IMR-90 (cell line): ENCODE results near the gene ZFHX3. TPM values are rescaled to one million over a fixed set of nuclear protein-coding genes. Genes with fewer than 3 reads are reported as not detected.

ENCODE experiments used
- ATAC-seq: fragments of 200-7000 bp; cut with Tn5 transposase; 2 replicates; pipeline ENCODE4 v1.9.1; 2020; ENCODE audit warnings: low read depth, mild to moderate bottlenecking, moderate library complexity
- BruUV-seq: library from RNA; stranded (reverse); fragments of 400-500 nt; replicated peaks from 2 replicates; lab custom pipeline; 2021; lab: Mats Ljungman, UMichigan
- CTCF ChIA-PET: fragments of 300-600 bp; formaldehyde crosslinking; extraction: SDS; loops from one replicate; lab custom pipeline; 2021; ENCODE audit warnings: antibody characterized with exemption; lab: Yijun Ruan, JAX
- POLR2A ChIA-PET: fragments of 300-600 bp; sonication (Branson Sonifier 250); formaldehyde crosslinking; loops from one replicate; lab custom pipeline; 2022; ENCODE audit warnings: antibody characterized with exemption; ENCODE audit not compliant: unreplicated experiment; lab: Charles Lee
- DNase-seq: peaks from one replicate; pipeline ENCODE4 v3.0.0; 2013
- H2AFZ ChIP-seq: replicated peaks from 2 replicates; pipeline ENCODE3; 2013; ENCODE audit warnings: low read length, mild to moderate bottlenecking; ENCODE audit not compliant: poor library complexity
- H2AK5ac ChIP-seq: 2 replicates; pipeline ENCODE4 v1.6.1; 2013; ENCODE audit warnings: low read depth, low read length, inconsistent platforms
- H2AK9ac ChIP-seq: replicated peaks from 2 replicates; pipeline ENCODE3; 2013; ENCODE audit warnings: mild to moderate bottlenecking, low read depth, low read length, moderate library complexity; ENCODE audit not compliant: poor library complexity
- H2BK120ac ChIP-seq: 2 replicates; pipeline ENCODE4 v1.6.1; 2013; ENCODE audit warnings: low read depth, low read length, inconsistent platforms
- H2BK15ac ChIP-seq: 3 replicates; pipeline ENCODE4 v1.6.1; 2013; ENCODE audit warnings: low read depth, low read length, inconsistent platforms
- H2BK20ac ChIP-seq: 2 replicates; pipeline ENCODE4 v1.6.1; 2013; ENCODE audit warnings: low read depth, mild to moderate bottlenecking, inconsistent platforms, low read length, moderate library complexity
- H2BK5ac ChIP-seq: 2 replicates; pipeline ENCODE4 v1.6.1; 2013; ENCODE audit warnings: mild to moderate bottlenecking, low read depth, low read length, inconsistent platforms; ENCODE audit not compliant: poor library complexity, severe bottlenecking
- H3K14ac ChIP-seq: replicated peaks from 2 replicates; pipeline ENCODE4 v1.6.1; 2013; ENCODE audit warnings: low read depth, low read length, inconsistent platforms
- H3K18ac ChIP-seq: 2 replicates; pipeline ENCODE4 v1.6.1; 2013; ENCODE audit warnings: low read depth, low read length, control low read depth
- H3K23ac ChIP-seq: 2 replicates; pipeline ENCODE4 v1.6.1; 2013; ENCODE audit warnings: low read depth, low read length, inconsistent platforms
- H3K27ac ChIP-seq: 2 replicates; pipeline ENCODE4 v1.5.1; 2013; ENCODE audit warnings: mild to moderate bottlenecking, control low read depth, low read length; ENCODE audit not compliant: insufficient read depth
- H3K27me3 ChIP-seq: 2 replicates; pipeline ENCODE4 v1.6.1; 2013; ENCODE audit warnings: low read length; ENCODE audit not compliant: control insufficient read depth, insufficient read depth
- H3K36me3 ChIP-seq: 2 replicates; pipeline ENCODE4 v1.6.1; 2013; ENCODE audit warnings: low read length, mixed read lengths; ENCODE audit not compliant: control insufficient read depth, insufficient read depth
- H3K4ac ChIP-seq: 2 replicates; pipeline ENCODE4 v1.6.1; 2013; ENCODE audit warnings: low read depth, low read length, inconsistent platforms
- H3K4me1 ChIP-seq: 2 replicates; pipeline ENCODE4 v1.6.1; 2013; ENCODE audit warnings: low read length, mixed read lengths; ENCODE audit not compliant: control insufficient read depth, insufficient read depth
- H3K4me2 ChIP-seq: 2 replicates; pipeline ENCODE4 v1.6.1; 2013; ENCODE audit warnings: low read depth, mild to moderate bottlenecking, control low read depth, low read length, moderate library complexity
- H3K4me3 ChIP-seq: 2 replicates; pipeline ENCODE4 v1.5.1; 2013; ENCODE audit warnings: low read depth, mild to moderate bottlenecking, control low read depth, low read length, moderate library complexity; ENCODE audit not compliant: insufficient read depth
- H3K56ac ChIP-seq: 2 replicates; pipeline ENCODE4 v1.6.1; 2013; ENCODE audit warnings: low read length, inconsistent platforms; ENCODE audit not compliant: insufficient read depth; ENCODE audit errors: extremely low read depth
- H3K79me1 ChIP-seq, 2 experiments: 2 replicates each; pipeline ENCODE4 v1.6.1; 2013; ENCODE audit warnings: low read length in 2 of 2, inconsistent platforms in 1 of 2, low read depth in 1 of 2
- H3K9ac ChIP-seq: 2 replicates; pipeline ENCODE4 v1.6.1; 2013; ENCODE audit warnings: low read depth, low read length, control low read depth
- H3K9me1 ChIP-seq: 2 replicates; pipeline ENCODE4 v1.6.1; 2013; ENCODE audit warnings: low read length, inconsistent platforms; ENCODE audit not compliant: insufficient read depth
- H3K9me3 ChIP-seq: 2 replicates; pipeline ENCODE4 v1.6.1; 2013; ENCODE audit warnings: low read length; ENCODE audit not compliant: control insufficient read depth, insufficient read depth
- H4K20me1 ChIP-seq: 2 replicates; pipeline ENCODE4 v1.6.1; 2013; ENCODE audit warnings: low read length, inconsistent platforms; ENCODE audit not compliant: insufficient read depth
- H4K5ac ChIP-seq: 2 replicates; pipeline ENCODE4 v1.6.1; 2013; ENCODE audit warnings: mild to moderate bottlenecking, low read depth, low read length, control low read depth
- H4K8ac ChIP-seq, 2 experiments: 2 replicates each; pipeline ENCODE4 v1.6.1; 2013; ENCODE audit warnings: low read depth in 2 of 2, low read length in 2 of 2, control low read depth in 1 of 2, inconsistent platforms in 1 of 2
- H4K91ac ChIP-seq: 2 replicates; pipeline ENCODE4 v1.6.1; 2013; ENCODE audit warnings: low read depth, low read length, inconsistent platforms; ENCODE audit not compliant: insufficient read depth
- MAFK ChIP-seq: IDR thresholded peaks from 2 replicates; pipeline ENCODE4 v1.6.1; 2012; ENCODE audit warnings: low read depth, low read length, improper control_type of control experiment
- POLR2A ChIP-seq: IDR thresholded peaks from 2 replicates; pipeline ENCODE4 v1.6.1; 2012; ENCODE audit warnings: mild to moderate bottlenecking, low read depth, low read length
- WGBS, 2 experiments: methylation state at CpG; one replicate each; pipeline versions ENCODE4 v1.1.5 to v1.1.7; 2013; ENCODE audit warnings: missing lambda C conversion rate in 2 of 2; ENCODE audit not compliant: insufficient read length in 1 of 2; ENCODE audit errors: extremely low coverage in 2 of 2; 5-methylcytosine and 5-hydroxymethylcytosine counted together
- dilution Hi-C: fragments of 300-500 bp; cut with HindIII; formaldehyde crosslinking; loops from one replicate; pipeline ENCODE4 v1.14.3; 2018; ENCODE audit warnings: low sequenced_read_pairs; ENCODE audit not compliant: unreplicated experiment
- in situ Hi-C: fragments of 300-500 bp; cut with MboI; formaldehyde crosslinking; loops from 3 replicates; pipeline ENCODE4 v1.14.3; 2019; ENCODE audit warnings: low sequenced_read_pairs, inconsistent platforms, mixed read lengths
- intact Hi-C: fragments of 100-400 bp; cut with micrococcal nuclease; formaldehyde crosslinking; loops from 2 replicates; pipeline ENCODE4 v1.10.0; 2022
- microRNA-seq, 2 experiments: library from miRNA; stranded (forward) in 1 of 2; unstranded in 1 of 2; fragments of 10-50 nt in 1 of 2; fragments of <30 nt in 1 of 2; gene quantifications in 1 of 2; microRNA quantifications in 1 of 2; one replicate each; pipeline versions ENCODE3 to v1.1.0; 2013 to 2020; ENCODE audit not compliant: insufficient read depth in 1 of 2, insufficient read length in 1 of 2, unreplicated experiment in 1 of 2
- polyA plus RNA-seq, 3 experiments: library from polyadenylated mRNA; depleted of rRNA; stranded (reverse); fragments of >200 nt; gene quantifications; 2 replicates each; pipeline ENCODE4 v1.2.3, GENCODE V29; 2012; ENCODE audit warnings: low replicate concordance in 1 of 3
- small RNA-seq, 5 experiments: library from RNA; depleted of rRNA; stranded (forward); fragments of <200 nt; gene quantifications; one replicate each; pipeline ENCODE3, GENCODE V24; 2012
- total RNA-seq: library from RNA; depleted of rRNA; stranded (reverse); fragments of >200 nt; gene quantifications from 2 replicates; pipeline ENCODE4 v1.2.3, GENCODE V29; 2012

Gene ZFHX3
- total and polyA plus RNA-seq, 2 of the 4 experiments (the other 2 are of a cell fraction): 1.4 to 1.7 TPM

DNA sequence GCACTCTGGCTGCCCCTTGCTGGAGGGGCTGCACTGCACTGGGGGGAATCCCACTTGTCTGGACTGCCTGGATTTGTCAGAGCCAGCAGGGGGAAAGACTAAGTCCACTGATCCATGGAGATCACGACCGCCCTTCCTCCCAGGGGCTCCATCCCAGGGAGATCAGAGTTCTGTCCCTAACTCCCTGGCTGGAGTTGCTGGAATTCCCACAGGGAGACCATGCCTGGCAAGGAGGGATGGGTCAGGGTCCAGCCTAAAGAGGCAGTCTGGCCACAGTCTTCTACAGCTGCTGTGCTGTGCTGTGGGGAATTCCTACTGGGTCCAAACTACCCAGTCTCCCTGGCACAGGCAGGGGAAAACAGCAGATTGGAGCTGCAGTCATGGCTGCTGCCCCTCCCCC, 311.9 kb downstream of the ZFHX3 start:
- Histone ChIP-seq H3K14ac (no peak overlapping the region), H4K8ac (no peak overlapping the region), H2AFZ (no peak overlapping the region), H3K9me3 (peaks cover 2% of the 10 kb centered on the region; the same call in 1 of the 2 replicates), H2BK5ac (no peak overlapping the region), H3K23ac (no peak overlapping the region), H3K4me3 (no peak overlapping the region), H4K5ac (no peak overlapping the region), H3K56ac (no peak overlapping the region), H4K20me1 (no peaks in the 10 kb centered on the region), H2BK15ac (no peak overlapping the region), H4K91ac (no peak overlapping the region), H3K4me1 (no peaks in the 10 kb centered on the region), H3K79me1 (no peaks in the 10 kb centered on the region), H2AK9ac (peak overlapping the region; percentile 28), H2AK5ac (no peak overlapping the region), H3K4me2 (no peak overlapping the region), H3K27ac (no peak overlapping the region), H2BK120ac (no peak overlapping the region), H3K18ac (no peak overlapping the region), H3K4ac (no peak overlapping the region), H3K27me3 (no peaks in the 10 kb centered on the region), H2BK20ac (no peak overlapping the region), H3K9ac (no peak overlapping the region), H3K36me3 (no peaks in the 10 kb centered on the region), H3K9me1 (no peaks in the 10 kb centered on the region; the same call in 1 of the 2 replicates)
- in situ Hi-C loops: no loop called here
- dilution Hi-C loops: no loop called here
- DNase-seq (no peak), ATAC-seq (no peak)
- POLR2A ChIA-PET: no interaction called here
- intact Hi-C loops: no loop called here
- no TSS peak for BruUV-seq
- CTCF ChIA-PET: no interaction called here
- TF ChIP-seq POLR2A (no peak), MAFK (no peak)
- WGBS, 2 experiments: no CpG with 5 or more reads among the region's 2 CpGs

Small RNA genes within 50 kb of the gene (microRNA-seq; reads per million reads assigned to microRNA genes)
- gene AC002044.1 (ENCODE audit: insufficient read depth, insufficient read length): not detected
- not detected for gene RNU7-71P (ENCODE audit: insufficient read depth, insufficient read length)

Small RNA genes within 50 kb of the gene (small RNA-seq; reads per million reads assigned to genes)
- gene AC002044.1 (0 reads per million in 5 experiments), gene RNU7-71P (0 to 8.4 (median 0) reads per million in 5 experiments)
